ENCODE measurements around the gene GRM8. TPM values are rescaled to one million over a fixed set of nuclear protein-coding genes. Genes with fewer than 3 reads are reported as not detected.

GRM8 gene
- polyA plus RNA-seq, 2 of the 4 experiments (the other 2 are of a cell fraction) = 0.06 TPM; not detected in 1

DNA sequence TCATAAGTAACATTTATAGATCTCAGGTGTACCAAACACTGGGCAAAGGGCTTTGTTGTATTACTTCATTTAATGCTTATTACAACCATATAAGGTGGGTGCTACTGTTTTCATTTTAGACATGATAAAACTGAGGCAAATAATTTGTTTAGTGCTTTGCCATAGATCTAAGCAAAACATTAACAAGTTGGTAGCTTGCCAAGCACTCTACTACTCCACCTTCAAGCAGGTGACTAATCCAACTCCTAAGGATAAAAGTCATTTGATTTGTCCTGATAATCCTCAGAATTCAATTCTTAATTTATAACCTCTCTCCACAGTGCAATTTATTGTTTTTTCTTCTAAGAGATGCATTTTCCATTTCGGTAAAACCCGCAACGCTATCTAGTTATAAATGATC is 646.4 kb downstream of the GRM8 start:
- no peak for DNase-seq (ENCODE audit: low read depth in 1 of 2, low spot score in 1 of 2)

DNA sequence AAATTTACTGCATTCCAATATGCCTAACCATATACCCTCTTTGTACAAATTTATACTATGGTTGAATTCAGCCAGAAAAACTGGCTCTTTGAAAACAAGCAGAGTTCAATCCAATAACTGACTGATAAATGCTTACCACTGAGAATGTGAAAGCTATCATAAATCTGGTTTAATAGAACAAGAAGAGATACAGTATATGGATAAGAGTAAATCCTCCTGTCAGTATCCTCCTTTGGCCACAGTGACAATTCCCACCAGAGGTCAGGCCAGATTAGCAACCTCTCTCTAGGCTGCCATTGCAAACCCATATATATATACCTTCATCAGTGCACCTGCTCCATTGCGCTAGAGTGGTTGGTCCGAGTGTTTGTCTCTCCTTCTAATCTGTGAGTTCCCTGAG is 647.2 kb downstream of the GRM8 start:
- no peak for FAIRE-seq
- Histone ChIP-seq H3K27ac (no peak overlapping the region), H3K4me1 (no peaks in the 10 kb centered on the region), H3K9me3 (no peaks in the 10 kb centered on the region), H3K4me3 (no peak overlapping the region), H3K4me2 (no peak overlapping the region)
- TF ChIP-seq RARB (CRISPR knock-in tag; IDR thresholded peaks at IDR 0.05) (no peak), CEBPB (IDR thresholded peaks at IDR 0.05) (no peak), ZC3H11A (IDR thresholded peaks at IDR 0.05) (no peak), BHLHE40 (IDR thresholded peaks at IDR 0.05; ENCODE audit: low read depth, low read length) (no peak), RAD21 (conservative IDR thresholded peaks at IDR 0.05 in 1 of 2, IDR thresholded peaks at IDR 0.05 in 1 of 2) (no peak), CBX8 (IDR thresholded peaks at IDR 0.05) (no peak), ZSCAN20 (CRISPR knock-in tag; IDR thresholded peaks at IDR 0.05) (no peak)
- POLR2A ChIA-PET = no interaction called here
- no peak for ATAC-seq
- DNase-seq (ENCODE audit: low read depth in 1 of 2, low spot score in 1 of 2) = no peak
- 39% methylated on average over 2 of the region's 2 CpGs for WGBS (ENCODE audit: missing lambda C conversion rate)
- CTCF ChIA-PET = no interaction called here

More for the DNA sequence above, 646.4 kb downstream of the GRM8 start:
- ChIA-PET POLR2A (no interaction called here), CTCF (no interaction called here)
- no peak overlapping the region for H3K27ac ChIP-seq
- TF ChIP-seq RAD21 (conservative IDR thresholded peaks at IDR 0.05 in 1 of 2, IDR thresholded peaks at IDR 0.05 in 1 of 2) = no peak
- no peak for TF ChIP-seq HDAC2 (IDR thresholded peaks at IDR 0.05)
- no peak for TF ChIP-seq FOSB (CRISPR knock-in tag; IDR thresholded peaks at IDR 0.05)
- TF ChIP-seq, protein P1, sequence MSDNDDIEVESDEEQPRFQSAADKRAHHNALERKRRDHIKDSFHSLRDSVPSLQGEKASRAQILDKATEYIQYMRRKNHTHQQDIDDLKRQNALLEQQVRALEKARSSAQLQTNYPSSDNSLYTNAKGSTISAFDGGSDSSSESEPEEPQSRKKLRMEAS (IDR thresholded peaks at IDR 0.05) = no peak
- TF ChIP-seq POLR2AphosphoS2 (conservative IDR thresholded peaks at IDR 0.05; ENCODE audit: low read length) = no peak
- TF ChIP-seq, protein P2, sequence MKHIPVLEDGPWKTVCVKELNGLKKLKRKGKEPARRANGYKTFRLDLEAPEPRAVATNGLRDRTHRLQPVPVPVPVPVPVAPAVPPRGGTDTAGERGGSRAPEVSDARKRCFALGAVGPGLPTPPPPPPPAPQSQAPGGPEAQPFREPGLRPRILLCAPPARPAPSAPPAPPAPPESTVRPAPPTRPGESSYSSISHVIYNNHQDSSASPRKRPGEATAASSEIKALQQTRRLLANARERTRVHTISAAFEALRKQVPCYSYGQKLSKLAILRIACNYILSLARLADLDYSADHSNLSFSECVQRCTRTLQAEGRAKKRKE (CRISPR knock-in tag; IDR thresholded peaks at IDR 0.05; ENCODE audit: low read depth) = no peak
- no peak for TF ChIP-seq KDM5A (IDR thresholded peaks at IDR 0.05)
- TF ChIP-seq EHMT2 (IDR thresholded peaks at IDR 0.05; ENCODE audit: low read depth) = no peak
- TF ChIP-seq JUN (IDR thresholded peaks at IDR 0.05) = no peak
- TF ChIP-seq ESRRA (IDR thresholded peaks at IDR 0.05; ENCODE audit: borderline replicate concordance, low read length) = no peak
- no peak for TF ChIP-seq RARB (CRISPR knock-in tag; IDR thresholded peaks at IDR 0.05)
- TF ChIP-seq, protein P3, sequence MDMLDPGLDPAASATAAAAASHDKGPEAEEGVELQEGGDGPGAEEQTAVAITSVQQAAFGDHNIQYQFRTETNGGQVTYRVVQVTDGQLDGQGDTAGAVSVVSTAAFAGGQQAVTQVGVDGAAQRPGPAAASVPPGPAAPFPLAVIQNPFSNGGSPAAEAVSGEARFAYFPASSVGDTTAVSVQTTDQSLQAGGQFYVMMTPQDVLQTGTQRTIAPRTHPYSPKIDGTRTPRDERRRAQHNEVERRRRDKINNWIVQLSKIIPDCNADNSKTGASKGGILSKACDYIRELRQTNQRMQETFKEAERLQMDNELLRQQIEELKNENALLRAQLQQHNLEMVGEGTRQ (IDR thresholded peaks at IDR 0.05) = no peak
- no peak for TF ChIP-seq TP53 (CRISPR knock-in tag; IDR thresholded peaks at IDR 0.05)
- TF ChIP-seq CEBPB (IDR thresholded peaks at IDR 0.05) = no peak
- no peaks in the 10 kb centered on the region for H3K4me1 ChIP-seq
- FAIRE-seq (no peak), ATAC-seq (no peak)
- no peak overlapping the region for H3K4me3 ChIP-seq
- 46% methylated on average over 3 of the region's 3 CpGs for WGBS (ENCODE audit: missing lambda C conversion rate)
- no peaks in the 10 kb centered on the region for H3K9me3 ChIP-seq
- H3K4me2 ChIP-seq = no peak overlapping the region

DNA sequence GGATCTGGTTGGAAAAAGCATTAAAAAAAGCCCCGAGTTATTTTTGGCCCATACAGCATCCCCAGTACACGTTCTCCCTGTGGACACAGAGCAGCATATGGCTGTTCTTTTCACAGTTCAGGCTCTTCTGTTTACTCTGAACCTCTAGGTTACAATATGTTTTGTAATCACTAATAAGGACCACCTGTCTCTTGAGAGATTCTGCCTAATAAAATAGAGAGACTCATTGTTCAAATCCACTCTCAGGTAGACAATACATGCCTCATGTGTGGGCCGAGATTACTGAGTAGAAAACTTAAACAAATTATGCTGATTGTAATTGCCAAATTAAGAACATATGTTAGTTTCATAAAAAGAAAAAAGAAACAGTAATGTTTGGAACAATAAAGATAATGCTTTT is 647.7 kb downstream of the GRM8 start:
- H3K4me3 ChIP-seq = no peak overlapping the region
- H3K4me1 ChIP-seq = no peaks in the 10 kb centered on the region
- ATAC-seq (no peak), FAIRE-seq (no peak), DNase-seq (ENCODE audit: low read depth in 1 of 2, low spot score in 1 of 2) (no peak)
- no peak overlapping the region for H3K4me2 ChIP-seq
- POLR2A ChIA-PET = no interaction called here
- under 1% methylated on average over 3 of the region's 3 CpGs for WGBS (ENCODE audit: missing lambda C conversion rate)
- CTCF ChIA-PET = no interaction called here
- H3K27ac ChIP-seq = no peak overlapping the region
- H3K9me3 ChIP-seq = no peaks in the 10 kb centered on the region
- TF ChIP-seq CHD2 (IDR thresholded peaks at IDR 0.05; ENCODE audit: low read length, partially characterized antibody) = no peak
- no peak for TF ChIP-seq CBX2 (IDR thresholded peaks at IDR 0.05; ENCODE audit: borderline replicate concordance, low read depth)
- TF ChIP-seq EHMT2 (IDR thresholded peaks at IDR 0.05; ENCODE audit: low read depth) = no peak
- TF ChIP-seq HOXA7 (CRISPR knock-in tag; IDR thresholded peaks at IDR 0.05) = no peak
- no peak for TF ChIP-seq CBX8 (IDR thresholded peaks at IDR 0.05)
- no peak for TF ChIP-seq RNF2 (IDR thresholded peaks at IDR 0.05; ENCODE audit: borderline replicate concordance, low read depth)
- TF ChIP-seq FOXS1 (CRISPR knock-in tag; IDR thresholded peaks at IDR 0.05) = no peak
- TF ChIP-seq JUN (IDR thresholded peaks at IDR 0.05) = no peak
- TF ChIP-seq FOSL2 (IDR thresholded peaks at IDR 0.05) = no peak
- TF ChIP-seq FOSL2 (CRISPR knock-in tag; IDR thresholded peaks at IDR 0.05) = no peak
- TF ChIP-seq ZFP36 (IDR thresholded peaks at IDR 0.05; ENCODE audit: borderline replicate concordance, partially characterized antibody) = no peak
- TF ChIP-seq NR3C1 (IDR thresholded peaks at IDR 0.05) = no peak
- TF ChIP-seq, protein P1 (IDR thresholded peaks at IDR 0.05) = no peak
- TF ChIP-seq ZNF302 (CRISPR knock-in tag; IDR thresholded peaks at IDR 0.05) = no peak
- no peak for TF ChIP-seq KDM5A (IDR thresholded peaks at IDR 0.05)
- no peak for TF ChIP-seq SREBF2 (IDR thresholded peaks at IDR 0.05)
- TF ChIP-seq, protein P4, sequence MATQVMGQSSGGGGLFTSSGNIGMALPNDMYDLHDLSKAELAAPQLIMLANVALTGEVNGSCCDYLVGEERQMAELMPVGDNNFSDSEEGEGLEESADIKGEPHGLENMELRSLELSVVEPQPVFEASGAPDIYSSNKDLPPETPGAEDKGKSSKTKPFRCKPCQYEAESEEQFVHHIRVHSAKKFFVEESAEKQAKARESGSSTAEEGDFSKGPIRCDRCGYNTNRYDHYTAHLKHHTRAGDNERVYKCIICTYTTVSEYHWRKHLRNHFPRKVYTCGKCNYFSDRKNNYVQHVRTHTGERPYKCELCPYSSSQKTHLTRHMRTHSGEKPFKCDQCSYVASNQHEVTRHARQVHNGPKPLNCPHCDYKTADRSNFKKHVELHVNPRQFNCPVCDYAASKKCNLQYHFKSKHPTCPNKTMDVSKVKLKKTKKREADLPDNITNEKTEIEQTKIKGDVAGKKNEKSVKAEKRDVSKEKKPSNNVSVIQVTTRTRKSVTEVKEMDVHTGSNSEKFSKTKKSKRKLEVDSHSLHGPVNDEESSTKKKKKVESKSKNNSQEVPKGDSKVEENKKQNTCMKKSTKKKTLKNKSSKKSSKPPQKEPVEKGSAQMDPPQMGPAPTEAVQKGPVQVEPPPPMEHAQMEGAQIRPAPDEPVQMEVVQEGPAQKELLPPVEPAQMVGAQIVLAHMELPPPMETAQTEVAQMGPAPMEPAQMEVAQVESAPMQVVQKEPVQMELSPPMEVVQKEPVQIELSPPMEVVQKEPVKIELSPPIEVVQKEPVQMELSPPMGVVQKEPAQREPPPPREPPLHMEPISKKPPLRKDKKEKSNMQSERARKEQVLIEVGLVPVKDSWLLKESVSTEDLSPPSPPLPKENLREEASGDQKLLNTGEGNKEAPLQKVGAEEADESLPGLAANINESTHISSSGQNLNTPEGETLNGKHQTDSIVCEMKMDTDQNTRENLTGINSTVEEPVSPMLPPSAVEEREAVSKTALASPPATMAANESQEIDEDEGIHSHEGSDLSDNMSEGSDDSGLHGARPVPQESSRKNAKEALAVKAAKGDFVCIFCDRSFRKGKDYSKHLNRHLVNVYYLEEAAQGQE (IDR thresholded peaks at IDR 0.05) = no peak
- no peak for TF ChIP-seq MAFK (IDR thresholded peaks at IDR 0.05; ENCODE audit: partially characterized antibody)
- no peak for TF ChIP-seq PHF8 (IDR thresholded peaks at IDR 0.05; ENCODE audit: borderline replicate concordance, low read depth)
